ENCODE measurements around the gene GSTA5. TPM values are rescaled to one million over a fixed set of nuclear protein-coding genes. Genes with fewer than 3 reads are reported as not detected.
A peak's percentile ranks its signal among the peaks of the same experiment; 100 is the strongest.

Gene GSTA5
- total and polyA plus RNA-seq, 2 of the 8 experiments (the other 6 are each of a cell fraction or from before 2014, with no cell fraction given), result not detected

DNA sequence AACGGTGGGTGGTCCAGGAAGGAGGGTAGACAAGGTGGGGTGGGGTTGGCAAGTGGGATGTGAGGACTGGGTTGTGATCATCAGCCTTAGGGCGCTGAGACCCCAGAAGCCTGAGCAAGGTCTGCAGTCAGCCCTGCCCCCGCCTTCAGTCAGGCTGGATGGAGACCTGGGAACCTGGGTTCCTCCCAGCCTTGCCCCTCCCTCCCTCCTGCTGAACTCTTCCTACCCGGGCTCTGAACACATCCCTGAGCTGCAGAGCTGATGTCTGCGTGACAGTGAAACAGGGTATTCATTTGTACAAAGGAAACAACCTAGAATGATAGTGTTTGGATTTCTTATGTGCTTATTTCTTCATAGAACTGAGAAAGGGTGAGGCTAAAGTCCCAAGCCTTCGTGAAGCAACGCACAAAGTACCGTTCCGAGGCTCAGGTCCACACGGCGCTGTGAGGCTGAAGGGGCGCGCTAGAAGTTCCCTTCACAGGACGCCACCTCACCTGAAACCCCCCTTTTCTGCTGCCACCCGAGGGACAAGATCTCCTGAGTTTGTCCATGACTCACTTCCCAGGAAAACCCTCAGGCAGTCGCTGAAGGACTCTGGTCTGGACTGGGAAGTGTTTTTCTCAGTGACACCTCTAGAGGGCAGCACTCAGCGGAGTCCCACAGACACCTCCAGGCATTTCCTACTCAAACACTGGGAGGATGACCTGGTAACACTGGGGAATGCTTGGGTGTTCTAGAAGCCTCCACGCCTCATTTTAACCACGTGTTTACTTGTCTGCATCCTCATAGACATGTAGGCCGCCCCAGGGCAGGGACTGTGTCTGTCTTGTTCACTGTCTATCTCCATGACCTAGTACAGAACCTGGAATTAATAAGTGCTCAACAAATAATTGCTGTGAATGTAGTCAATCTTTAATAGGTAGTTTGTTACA is 1.2 kb downstream of the GSTA5 start:
- H2BK120ac ChIP-seq (replicated peaks; ENCODE audit: low read depth, low read length), result no peak overlapping the region
- H2BK20ac ChIP-seq (ENCODE audit: low read length), result 0 out of 2 replicates have a peak overlapping the region, but pooled peaks have one; percentile 6
- no peaks in the 10 kb centered on the region for H3K4me1 ChIP-seq (replicated peaks in 1 of 4; ENCODE audit: control insufficient read depth in 3 of 4, insufficient read depth in 4 of 4, low read length in 3 of 4)
- H3K23ac ChIP-seq (ENCODE audit: insufficient read length), result no peak overlapping the region
- no peaks in the 10 kb centered on the region for H3K79me1 ChIP-seq (ENCODE audit: low read depth, low read length)
- H3K18ac ChIP-seq (ENCODE audit: extremely low read depth, low read length), result no peak overlapping the region
- WGBS, 2 experiments (ENCODE audit: extremely low coverage in 1 of 2, insufficient coverage in 1 of 2, insufficient read length in 1 of 2, insufficient replicate concordance in 2 of 2, low coverage in 1 of 2, low lambda C conversion rate in 2 of 2, missing lambda C conversion rate in 1 of 2), result 70% methylated on average over 19 of the region's 20 CpGs; no CpG with 5 or more reads in 1 of the 2 experiments
- H3K14ac ChIP-seq (ENCODE audit: insufficient read length), result no peak overlapping the region
- H4K5ac ChIP-seq (ENCODE audit: insufficient read length, low read depth, low read length), result no peak overlapping the region
- no peak overlapping the region for H3K9ac ChIP-seq (replicated peaks in 1 of 4; ENCODE audit: extremely low read depth in 1 of 4, low read depth in 3 of 4, low read length in 3 of 4)
- H4K20me1 ChIP-seq (replicated peaks in 1 of 2; ENCODE audit: control insufficient read depth in 1 of 2, insufficient read depth in 2 of 2, low read length in 2 of 2), result no peaks in the 10 kb centered on the region
- no peak overlapping the region for H2BK15ac ChIP-seq (ENCODE audit: low read length)
- H2BK12ac ChIP-seq (ENCODE audit: low read depth, low read length), result no peak overlapping the region
- H2AFZ ChIP-seq (ENCODE audit: low read length), result peak overlapping the region; percentile 97
- no peak overlapping the region for H3K4ac ChIP-seq (replicated peaks; ENCODE audit: insufficient read length, low read depth, low read length)
- no peak overlapping the region for H4K8ac ChIP-seq (ENCODE audit: extremely low read depth, insufficient read depth, low read length)
- H2AK5ac ChIP-seq (ENCODE audit: low read depth, low read length), result no peak overlapping the region
- 0 out of 2 replicates have a peak, but pooled peaks cover 2% of the 10 kb centered on the region for H3K23me2 ChIP-seq (ENCODE audit: low read depth, low read length)
- ChIA-PET CTCF (ENCODE audit: partially characterized antibody) (interaction anchor here (1.0 to 1.7 kb wide), 4 partner anchors 11 to 128 kb away, joined by 3 to 10 read pairs (median 4); no protein-coding TSS in a partner anchor), POLR2A (ENCODE audit: partially characterized antibody) (no interaction called here)
- no peak overlapping the region for H4K91ac ChIP-seq (replicated peaks; ENCODE audit: insufficient read length, low read length)
- H3K4me2 ChIP-seq (ENCODE audit: insufficient read depth in 1 of 2, low read depth in 2 of 2, low read length in 2 of 2), result no peak overlapping the region
- peak; percentile 50 to 82 for DNase-seq (ENCODE audit: low read depth in 1 of 2, low spot score in 2 of 2)
- no peak overlapping the region for H2BK5ac ChIP-seq (ENCODE audit: low read depth, low read length)
- H3K9me3 ChIP-seq (ENCODE audit: insufficient read depth in 2 of 2, low read depth in 1 of 2, low read length in 1 of 2), result no peaks in the 10 kb centered on the region
- no peak overlapping the region for H3K56ac ChIP-seq (replicated peaks; ENCODE audit: insufficient read length, low read depth, low read length)
- H3K36me3 ChIP-seq (ENCODE audit: control insufficient read depth in 2 of 4, insufficient read depth in 4 of 4, low read length in 3 of 4), result no peaks in the 10 kb centered on the region
- no peak overlapping the region for H3K4me3 ChIP-seq (ENCODE audit: extremely low read depth in 1 of 4, insufficient read depth in 2 of 4, low read depth in 3 of 4, low read length in 4 of 4)
- FAIRE-seq, result peak; percentile 93
- H3K27me3 ChIP-seq (replicated peaks in 1 of 4; ENCODE audit: control insufficient read depth in 3 of 4, extremely low read depth in 1 of 4, insufficient read depth in 3 of 4, low read length in 3 of 4), result peaks cover 0 to 2% (median under 1%) of the 10 kb centered on the region in 4 experiments; a peak in 1 of 7 replicates
- no peaks in the 10 kb centered on the region for H3K79me2 ChIP-seq (ENCODE audit: control insufficient read depth in 1 of 2, insufficient read depth in 2 of 2, low read length in 2 of 2)
- no peak overlapping the region for H3K27ac ChIP-seq (ENCODE audit: low read depth, low read length)
- TF ChIP-seq TBP (IDR thresholded peaks at IDR 0.05; ENCODE audit: low read depth, low read length), result no peak
- no peak for TF ChIP-seq POLR2AphosphoS5 (IDR thresholded peaks at IDR 0.05; ENCODE audit: low read depth, low read length)
- TF ChIP-seq TEAD4 (IDR thresholded peaks at IDR 0.05; ENCODE audit: low read depth, low read length), result no peak
- TF ChIP-seq, protein P1, sequence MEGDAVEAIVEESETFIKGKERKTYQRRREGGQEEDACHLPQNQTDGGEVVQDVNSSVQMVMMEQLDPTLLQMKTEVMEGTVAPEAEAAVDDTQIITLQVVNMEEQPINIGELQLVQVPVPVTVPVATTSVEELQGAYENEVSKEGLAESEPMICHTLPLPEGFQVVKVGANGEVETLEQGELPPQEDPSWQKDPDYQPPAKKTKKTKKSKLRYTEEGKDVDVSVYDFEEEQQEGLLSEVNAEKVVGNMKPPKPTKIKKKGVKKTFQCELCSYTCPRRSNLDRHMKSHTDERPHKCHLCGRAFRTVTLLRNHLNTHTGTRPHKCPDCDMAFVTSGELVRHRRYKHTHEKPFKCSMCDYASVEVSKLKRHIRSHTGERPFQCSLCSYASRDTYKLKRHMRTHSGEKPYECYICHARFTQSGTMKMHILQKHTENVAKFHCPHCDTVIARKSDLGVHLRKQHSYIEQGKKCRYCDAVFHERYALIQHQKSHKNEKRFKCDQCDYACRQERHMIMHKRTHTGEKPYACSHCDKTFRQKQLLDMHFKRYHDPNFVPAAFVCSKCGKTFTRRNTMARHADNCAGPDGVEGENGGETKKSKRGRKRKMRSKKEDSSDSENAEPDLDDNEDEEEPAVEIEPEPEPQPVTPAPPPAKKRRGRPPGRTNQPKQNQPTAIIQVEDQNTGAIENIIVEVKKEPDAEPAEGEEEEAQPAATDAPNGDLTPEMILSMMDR (IDR thresholded peaks at IDR 0.05; ENCODE audit: control extremely low read depth in 1 of 3, insufficient read depth in 1 of 3, low read depth in 1 of 3, low read length in 3 of 3), result peak; percentile 68 to 79 (median 79)
- TF ChIP-seq EZH2 (IDR thresholded peaks at IDR 0.05; ENCODE audit: low read depth, low read length, severe bottlenecking), result no peak
- TF ChIP-seq, protein P2, sequence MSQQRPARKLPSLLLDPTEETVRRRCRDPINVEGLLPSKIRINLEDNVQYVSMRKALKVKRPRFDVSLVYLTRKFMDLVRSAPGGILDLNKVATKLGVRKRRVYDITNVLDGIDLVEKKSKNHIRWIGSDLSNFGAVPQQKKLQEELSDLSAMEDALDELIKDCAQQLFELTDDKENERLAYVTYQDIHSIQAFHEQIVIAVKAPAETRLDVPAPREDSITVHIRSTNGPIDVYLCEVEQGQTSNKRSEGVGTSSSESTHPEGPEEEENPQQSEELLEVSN (IDR thresholded peaks at IDR 0.05), result peak; percentile 91
- TF ChIP-seq, protein P3, sequence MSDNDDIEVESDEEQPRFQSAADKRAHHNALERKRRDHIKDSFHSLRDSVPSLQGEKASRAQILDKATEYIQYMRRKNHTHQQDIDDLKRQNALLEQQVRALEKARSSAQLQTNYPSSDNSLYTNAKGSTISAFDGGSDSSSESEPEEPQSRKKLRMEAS (IDR thresholded peaks at IDR 0.05), result peak; percentile 95
- TF ChIP-seq GTF2F1 (IDR thresholded peaks at IDR 0.05; ENCODE audit: borderline replicate concordance, low read depth, low read length), result no peak
